GM10248 (cell line): ENCODE measurements around the gene TRHDE.

Experiments
- CTCF ChIA-PET: fragments of 300-600 bp; sonication (Branson Sonifier 250); formaldehyde crosslinking; extraction: SDS; loops from one replicate; lab custom pipeline; 2021; ENCODE audit warnings: antibody characterized with exemption; lab: Yijun Ruan, JAX
- POLR2A ChIA-PET: fragments of 350-650 bp; sonication (Branson Sonifier 250); formaldehyde crosslinking; extraction: SDS; loops from one replicate; lab custom pipeline; 2020; ENCODE audit warnings: antibody characterized with exemption; lab: Yijun Ruan, JAX
- DNase-seq: peaks from one replicate; pipeline ENCODE4 v3.0.0; 2012; ENCODE audit errors: extremely low spot score
- CTCF ChIP-seq: IDR thresholded peaks from 2 replicates; pipeline ENCODE4 v1.5.1; 2012; ENCODE audit warnings: mild to moderate bottlenecking, low read depth; ENCODE audit errors: extremely low read depth, missing control alignments, control extremely low read depth

TRHDE gene

GRCh38 chr12:72369423-72369959 is 97.3 kb downstream of the TRHDE start:
- POLR2A ChIA-PET = no interaction called here
- DNase-seq = no peak
- TF ChIP-seq CTCF = no peak
- CTCF ChIA-PET = interaction anchor here (1.6 kb wide), 1 partner anchor 23 kb away, joined by 3 read pairs; no protein-coding TSS in a partner anchor

GRCh38 chr12:72380441-72380840 is 108.3 kb downstream of the TRHDE start:
- DNase-seq = no peak
- ChIA-PET POLR2A (no interaction called here), CTCF (no interaction called here)
- no peak for TF ChIP-seq CTCF

GRCh38 chr12:72388322-72388721 is 116.2 kb downstream of the TRHDE start:
- ChIA-PET CTCF (no interaction called here), POLR2A (no interaction called here)
- DNase-seq = no peak
- no peak for TF ChIP-seq CTCF

- no peak for DNase-seq
- POLR2A ChIA-PET = no interaction called here
These were observed 118.0 kb downstream of the TRHDE start for GRCh38 chr12:72390146-72390545.

GRCh38 chr12:72406111-72406510 is 133.9 kb downstream of the TRHDE start:
- POLR2A ChIA-PET = no interaction called here
- DNase-seq = no peak
- CTCF ChIA-PET = no interaction called here
- TF ChIP-seq CTCF = no peak

More at GRCh38 chr12:72390146-72390545, 118.0 kb downstream of the TRHDE start:
- CTCF ChIA-PET = interaction anchor here (0.9 to 1.1 kb wide), 2 partner anchors 20 to 22 kb away, joined by 3 read pairs; no protein-coding TSS in a partner anchor
- TF ChIP-seq CTCF = no peak

GRCh38 chr12:72432037-72432604 is 160.0 kb downstream of the TRHDE start:
- ChIA-PET CTCF (no interaction called here), POLR2A (no interaction called here)
- no peak for DNase-seq
- no peak for TF ChIP-seq CTCF
